Measurements from ENCODE around the gene RAB6D.
"Not testable (repeated sequence)": the region's sequence is repeated elsewhere in the genome, so short reads cannot be mapped to it uniquely, and the experiment has no call there.

DNA sequence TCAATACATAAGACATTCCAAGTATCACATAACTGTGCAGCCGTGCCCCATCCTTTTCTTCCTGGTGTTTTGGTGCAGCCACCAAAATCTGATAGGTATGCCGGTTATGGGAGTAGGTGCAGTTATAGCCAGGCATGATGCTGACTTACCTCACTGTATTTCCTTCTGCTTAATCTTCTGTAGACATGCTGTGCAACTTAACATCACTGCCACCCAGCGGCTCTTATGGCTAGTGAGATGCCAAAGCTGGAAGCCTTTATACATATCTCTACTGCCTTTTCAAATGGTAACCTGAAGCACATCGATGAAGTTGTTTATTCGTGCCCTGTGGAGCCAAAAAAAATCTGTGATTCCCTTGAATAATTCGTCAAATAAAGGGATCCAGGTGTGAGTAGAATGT, 28.6 kb downstream of the RAB6D start:
- TF ChIP-seq, protein P1, sequence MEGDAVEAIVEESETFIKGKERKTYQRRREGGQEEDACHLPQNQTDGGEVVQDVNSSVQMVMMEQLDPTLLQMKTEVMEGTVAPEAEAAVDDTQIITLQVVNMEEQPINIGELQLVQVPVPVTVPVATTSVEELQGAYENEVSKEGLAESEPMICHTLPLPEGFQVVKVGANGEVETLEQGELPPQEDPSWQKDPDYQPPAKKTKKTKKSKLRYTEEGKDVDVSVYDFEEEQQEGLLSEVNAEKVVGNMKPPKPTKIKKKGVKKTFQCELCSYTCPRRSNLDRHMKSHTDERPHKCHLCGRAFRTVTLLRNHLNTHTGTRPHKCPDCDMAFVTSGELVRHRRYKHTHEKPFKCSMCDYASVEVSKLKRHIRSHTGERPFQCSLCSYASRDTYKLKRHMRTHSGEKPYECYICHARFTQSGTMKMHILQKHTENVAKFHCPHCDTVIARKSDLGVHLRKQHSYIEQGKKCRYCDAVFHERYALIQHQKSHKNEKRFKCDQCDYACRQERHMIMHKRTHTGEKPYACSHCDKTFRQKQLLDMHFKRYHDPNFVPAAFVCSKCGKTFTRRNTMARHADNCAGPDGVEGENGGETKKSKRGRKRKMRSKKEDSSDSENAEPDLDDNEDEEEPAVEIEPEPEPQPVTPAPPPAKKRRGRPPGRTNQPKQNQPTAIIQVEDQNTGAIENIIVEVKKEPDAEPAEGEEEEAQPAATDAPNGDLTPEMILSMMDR (IDR thresholded peaks at IDR 0.05), result peak in 2 of 6 experiments; percentile 9 to 15
- TF ChIP-seq POLR2A (IDR thresholded peaks at IDR 0.05), result not testable (repeated sequence)
